C4-2B (cell line): ENCODE measurements around the gene SLC6A13.

Experiments
- CTCF ChIP-seq: fragments of 450-650 bp; conservative IDR thresholded peaks from 2 replicates; pipeline ENCODE4 v1.5.1; 2017; ENCODE audit warnings: mild to moderate bottlenecking
- ZFX ChIP-seq: fragments of 450-650 bp; IDR thresholded peaks from 2 replicates; pipeline ENCODE4 v1.6.1; 2017

GRCh38 chr12:177980-178828 lies 84.4 kb downstream of the SLC6A13 start:
- no peak for TF ChIP-seq CTCF
- TF ChIP-seq ZFX = no peak
